Gastroesophageal sphincter (tissue), 3 donors: ENCODE data around the gene HBZ.

Experiments used
- CTCF ChIP-seq, 4 experiments: fragments of 200-600 bp in 2 of 4; fragments of 450-650 bp in 2 of 4; sonication (generic) in 1 of 4; IDR thresholded peaks; one replicate each; pipeline ENCODE4 v1.5.1; 2017 to 2019; ENCODE audit warnings: antibody characterized with exemption in 4 of 4, mild to moderate bottlenecking in 2 of 4, moderate library complexity in 2 of 4
- POLR2AphosphoS5 ChIP-seq: sonication (generic); formaldehyde crosslinking; IDR thresholded peaks from one replicate; pipeline ENCODE4 v1.6.1; 2017; ENCODE audit warnings: antibody characterized with exemption

GRCh38 chr16:155031-155398 lies 2.6 kb downstream of the HBZ start:
- TF ChIP-seq POLR2AphosphoS5 (no peak), CTCF (IDR thresholded peaks at IDR 0.05) (no peak)
